CD4-positive, alpha-beta T cell treated with Interleukin-6 for 4 hours (primary cell): Measurements from ENCODE around the gene ALG5.

Source experiments
- DNase-seq: peaks from one replicate; pipeline ENCODE4 v3.0.0-alpha.2; 2020; ENCODE audit warnings: mixed read lengths

ALG5 gene

DNA sequence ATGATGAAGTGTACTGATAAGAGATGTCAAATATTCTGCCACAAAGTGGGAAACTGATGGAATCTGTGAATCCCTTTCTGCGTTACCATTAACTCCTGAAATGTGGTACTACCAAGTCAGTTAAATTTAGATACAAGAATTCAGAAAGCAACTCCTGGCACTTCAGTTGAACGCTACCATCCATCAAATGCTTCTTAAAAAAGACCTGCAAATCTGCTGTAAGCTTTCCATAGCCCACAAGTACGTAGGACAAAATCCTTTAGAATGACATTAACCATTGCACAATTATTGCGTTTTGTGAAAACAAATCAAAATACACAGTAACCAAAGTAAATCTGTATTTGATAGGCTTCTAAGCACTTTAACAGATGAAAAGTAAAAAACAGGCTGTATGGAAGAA lies 84.5 kb downstream of the ALG5 start:
- no peak for DNase-seq

DNA sequence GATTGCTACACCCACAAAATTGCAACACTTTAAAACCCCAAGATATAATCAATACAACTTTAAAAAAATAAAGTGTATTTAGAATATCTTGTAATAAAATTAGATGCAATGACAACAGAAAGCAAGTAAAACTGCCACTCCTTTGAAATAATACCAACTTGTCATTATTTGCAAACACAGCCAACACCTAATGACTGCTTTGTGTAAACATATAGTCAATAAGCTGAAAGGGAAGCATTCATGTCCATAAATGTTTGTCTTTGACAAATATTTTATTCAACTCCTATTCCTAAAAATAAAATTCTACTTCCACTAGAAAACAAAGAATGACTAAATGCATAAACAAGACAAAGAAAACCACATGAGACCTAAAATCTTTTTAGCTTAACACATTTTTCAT lies 85.7 kb downstream of the ALG5 start:
- no peak for DNase-seq

DNA sequence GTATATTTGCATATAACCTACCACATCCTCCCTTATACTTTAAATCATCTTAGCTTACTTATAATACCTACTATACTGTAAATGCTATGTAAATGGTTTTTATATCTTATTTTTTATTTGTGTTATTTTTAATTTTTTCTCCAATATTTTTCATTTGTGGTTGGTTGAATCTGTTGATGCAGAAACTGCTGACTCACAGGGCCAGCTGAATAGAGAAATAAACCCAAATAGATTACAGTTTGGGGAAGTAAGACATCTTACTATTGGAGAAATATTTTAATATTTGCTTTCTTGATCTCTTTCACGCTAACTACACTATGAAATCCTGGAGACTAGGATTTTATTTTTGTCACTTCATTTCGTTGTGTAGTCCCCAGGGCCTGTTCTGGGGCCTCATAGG lies 86.2 kb downstream of the ALG5 start:
- DNase-seq, result no peak

GRCh38 chr13:36912369-36912768 lies 86.8 kb downstream of the ALG5 start:
- DNase-seq, result no peak

GRCh38 chr13:36910545-36910944 lies 88.6 kb downstream of the ALG5 start:
- DNase-seq, result no peak

DNA sequence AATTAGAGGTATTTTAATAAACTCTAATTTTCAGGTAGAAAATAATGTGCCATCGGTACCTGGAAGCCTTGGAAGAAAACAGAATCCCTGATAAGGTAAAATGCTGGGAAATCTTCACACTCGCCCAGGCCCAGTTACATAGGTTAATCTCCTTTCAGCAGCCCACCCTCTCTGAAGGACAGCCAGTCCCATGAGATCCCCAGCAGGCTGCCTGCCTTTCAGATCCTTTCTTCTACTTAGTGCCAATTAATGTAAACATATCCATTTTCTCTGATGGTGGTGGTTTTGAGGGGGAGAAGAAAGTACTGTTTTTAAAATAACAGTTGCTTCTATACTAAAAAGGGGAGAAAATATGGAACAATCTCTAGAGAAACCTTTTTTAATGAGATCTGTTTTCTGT lies 91.3 kb downstream of the ALG5 start:
- DNase-seq, result no peak

GRCh38 chr13:36907266-36907665 lies 91.9 kb downstream of the ALG5 start:
- DNase-seq, result no peak

GRCh38 chr13:36905944-36906343 lies 93.2 kb downstream of the ALG5 start:
- no peak for DNase-seq

DNA sequence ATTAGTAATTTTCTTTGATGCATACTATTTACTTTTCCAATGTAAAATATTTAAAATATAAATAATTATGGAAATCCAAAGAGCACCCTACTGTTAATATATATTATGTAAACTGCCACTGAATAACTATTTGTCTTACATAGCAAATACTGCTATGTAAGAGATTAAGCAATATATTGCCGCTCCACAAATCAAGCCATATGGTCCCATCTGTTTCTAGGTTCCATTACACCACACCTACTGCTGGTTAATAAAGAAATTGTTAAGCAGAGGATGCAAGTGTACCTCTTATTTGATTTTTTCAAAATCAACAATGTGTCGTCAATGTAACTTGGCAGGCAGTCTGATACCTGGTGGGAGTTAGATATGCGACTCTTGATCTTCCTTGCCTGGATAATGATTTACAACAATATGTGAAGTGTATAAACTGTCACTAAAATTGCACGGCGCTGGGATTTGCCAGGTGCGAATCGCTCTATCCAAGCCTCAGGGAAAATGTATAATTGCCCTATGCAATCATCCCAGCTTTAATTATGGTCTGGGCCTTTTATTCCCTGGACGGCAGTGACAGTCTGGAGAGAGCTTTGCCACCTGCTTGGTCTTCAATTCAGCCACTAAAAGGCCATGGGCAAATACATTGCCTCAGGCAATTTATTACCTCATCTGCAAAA lies 95.1 kb downstream of the ALG5 start:
- no peak for DNase-seq
